Stimulated activated memory B cell treated with anti-CD40 and anti-IgM and Interleukin-4, amounts not matched to agents 10 μg/mL and 1 μg/mL and 100 μg/mL, for 72 hours (primary cell): ENCODE measurements around the gene MYO7A.

Source experiments
- ATAC-seq: fragments of 150-1000 bp; cut with Tn5 transposase; 2 replicates; pipeline ENCODE4 v1.10.0; 2021
- H3K27ac Mint-ChIP-seq: one replicate; pipeline ENCODE4 v1.8.0; 2022; ENCODE audit warnings: mild to moderate bottlenecking, mixed read lengths
- H3K27me3 Mint-ChIP-seq: one replicate; pipeline ENCODE4 v1.8.0; 2022; ENCODE audit warnings: mixed read lengths
- H3K36me3 Mint-ChIP-seq: one replicate; pipeline ENCODE4 v1.8.0; 2022; ENCODE audit warnings: mixed read lengths
- H3K4me1 Mint-ChIP-seq: one replicate; pipeline ENCODE4 v1.8.0; 2022; ENCODE audit warnings: mixed read lengths
- H3K4me3 Mint-ChIP-seq: one replicate; pipeline ENCODE4 v1.8.0; 2022; ENCODE audit warnings: mild to moderate bottlenecking, moderate library complexity, mixed read lengths
- H3K9me3 Mint-ChIP-seq: one replicate; pipeline ENCODE4 v1.8.0; 2022; ENCODE audit warnings: mixed read lengths

The MYO7A gene

GRCh38 chr11:77151804-77152509 lies 23.9 kb downstream of the MYO7A start:
- H3K4me1 Mint-ChIP-seq: peaks cover 32% of the 10 kb centered on the region
- H3K4me3 Mint-ChIP-seq: no peak overlapping the region
- peaks cover 42% of the 10 kb centered on the region for H3K27me3 Mint-ChIP-seq
- peak overlapping the region; percentile 39 for H3K27ac Mint-ChIP-seq
- no peaks in the 10 kb centered on the region for H3K36me3 Mint-ChIP-seq
- no peaks in the 10 kb centered on the region for H3K9me3 Mint-ChIP-seq
- peak; percentile 28 for ATAC-seq

GRCh38 chr11:77152846-77153245 lies 24.8 kb downstream of the MYO7A start:
- ATAC-seq: no peak
- H3K4me1 Mint-ChIP-seq: peaks cover 25% of the 10 kb centered on the region
- peaks cover 33% of the 10 kb centered on the region for H3K27me3 Mint-ChIP-seq
- peak overlapping the region; percentile 39 for H3K27ac Mint-ChIP-seq
- H3K9me3 Mint-ChIP-seq: no peaks in the 10 kb centered on the region
- H3K4me3 Mint-ChIP-seq: peak overlapping the region; percentile 18
- H3K36me3 Mint-ChIP-seq: no peaks in the 10 kb centered on the region

- H3K4me3 Mint-ChIP-seq: no peak overlapping the region
- H3K27me3 Mint-ChIP-seq: peaks cover 32% of the 10 kb centered on the region
- no peaks in the 10 kb centered on the region for H3K36me3 Mint-ChIP-seq
- H3K9me3 Mint-ChIP-seq: no peaks in the 10 kb centered on the region
- peaks cover 20% of the 10 kb centered on the region for H3K4me1 Mint-ChIP-seq
- no peak for ATAC-seq
- peak overlapping the region; percentile 39 for H3K27ac Mint-ChIP-seq
These were observed 25.5 kb downstream of the MYO7A start for GRCh38 chr11:77153276-77154185.

GRCh38 chr11:77154381-77155081 lies 26.5 kb downstream of the MYO7A start:
- H3K9me3 Mint-ChIP-seq: no peaks in the 10 kb centered on the region
- peaks cover 20% of the 10 kb centered on the region for H3K4me1 Mint-ChIP-seq
- peaks cover 41% of the 10 kb centered on the region for H3K27me3 Mint-ChIP-seq
- ATAC-seq: no peak
- no peaks in the 10 kb centered on the region for H3K36me3 Mint-ChIP-seq
- H3K4me3 Mint-ChIP-seq: no peak overlapping the region
- H3K27ac Mint-ChIP-seq: no peak overlapping the region

- Mint-ChIP-seq H3K36me3 (no peaks in the 10 kb centered on the region), H3K4me1 (peaks cover 20% of the 10 kb centered on the region), H3K27me3 (peaks cover 46% of the 10 kb centered on the region), H3K4me3 (no peak overlapping the region), H3K9me3 (no peaks in the 10 kb centered on the region), H3K27ac (no peak overlapping the region)
- ATAC-seq: no peak
These were observed 27.0 kb downstream of the MYO7A start for GRCh38 chr11:77155082-77155475.

GRCh38 chr11:77155556-77156130 lies 27.6 kb downstream of the MYO7A start:
- peaks cover 20% of the 10 kb centered on the region for H3K4me1 Mint-ChIP-seq
- H3K36me3 Mint-ChIP-seq: no peaks in the 10 kb centered on the region
- H3K9me3 Mint-ChIP-seq: no peaks in the 10 kb centered on the region
- no peak for ATAC-seq
- peaks cover 47% of the 10 kb centered on the region for H3K27me3 Mint-ChIP-seq
- H3K27ac Mint-ChIP-seq: no peak overlapping the region
- no peak overlapping the region for H3K4me3 Mint-ChIP-seq

GRCh38 chr11:77156396-77157195 lies 28.6 kb downstream of the MYO7A start:
- ATAC-seq: no peak
- Mint-ChIP-seq H3K27me3 (peaks cover 40% of the 10 kb centered on the region), H3K4me3 (no peak overlapping the region), H3K4me1 (peaks cover 20% of the 10 kb centered on the region), H3K27ac (no peak overlapping the region), H3K9me3 (no peaks in the 10 kb centered on the region), H3K36me3 (no peaks in the 10 kb centered on the region)

- H3K27ac Mint-ChIP-seq: no peak overlapping the region
- no peaks in the 10 kb centered on the region for H3K36me3 Mint-ChIP-seq
- no peak for ATAC-seq
- peaks cover 25% of the 10 kb centered on the region for H3K27me3 Mint-ChIP-seq
- no peak overlapping the region for H3K4me3 Mint-ChIP-seq
- no peaks in the 10 kb centered on the region for H3K9me3 Mint-ChIP-seq
- peaks cover 5% of the 10 kb centered on the region for H3K4me1 Mint-ChIP-seq
These were observed 30.1 kb downstream of the MYO7A start for GRCh38 chr11:77158041-77158695.

GRCh38 chr11:77159219-77159936 lies 31.3 kb downstream of the MYO7A start:
- Mint-ChIP-seq H3K27ac (no peak overlapping the region), H3K36me3 (no peaks in the 10 kb centered on the region), H3K27me3 (peaks cover 17% of the 10 kb centered on the region), H3K4me3 (no peak overlapping the region), H3K4me1 (no peaks in the 10 kb centered on the region), H3K9me3 (no peaks in the 10 kb centered on the region)
- no peak for ATAC-seq

GRCh38 chr11:77159937-77160495 lies 32.0 kb downstream of the MYO7A start:
- Mint-ChIP-seq H3K27ac (no peak overlapping the region), H3K27me3 (peaks cover 17% of the 10 kb centered on the region), H3K9me3 (no peaks in the 10 kb centered on the region), H3K36me3 (no peaks in the 10 kb centered on the region), H3K4me3 (no peak overlapping the region), H3K4me1 (no peaks in the 10 kb centered on the region)
- no peak for ATAC-seq

- no peaks in the 10 kb centered on the region for H3K36me3 Mint-ChIP-seq
- H3K27ac Mint-ChIP-seq: no peak overlapping the region
- H3K4me3 Mint-ChIP-seq: no peak overlapping the region
- peaks cover 17% of the 10 kb centered on the region for H3K27me3 Mint-ChIP-seq
- H3K9me3 Mint-ChIP-seq: no peaks in the 10 kb centered on the region
- ATAC-seq: no peak
- no peaks in the 10 kb centered on the region for H3K4me1 Mint-ChIP-seq
These were observed 35.2 kb downstream of the MYO7A start for GRCh38 chr11:77163271-77163670.

GRCh38 chr11:77165066-77165465 lies 37.0 kb downstream of the MYO7A start:
- no peak for ATAC-seq
- Mint-ChIP-seq H3K4me3 (no peak overlapping the region), H3K4me1 (no peaks in the 10 kb centered on the region), H3K9me3 (no peaks in the 10 kb centered on the region), H3K36me3 (no peaks in the 10 kb centered on the region), H3K27ac (no peak overlapping the region), H3K27me3 (peaks cover under 1% of the 10 kb centered on the region)

GRCh38 chr11:77166021-77166420 lies 38.0 kb downstream of the MYO7A start:
- H3K27me3 Mint-ChIP-seq: no peaks in the 10 kb centered on the region

More at GRCh38 chr11:77166021-77166420, 38.0 kb downstream of the MYO7A start:
- no peak overlapping the region for H3K4me3 Mint-ChIP-seq
- ATAC-seq: no peak
- no peaks in the 10 kb centered on the region for H3K9me3 Mint-ChIP-seq
- H3K36me3 Mint-ChIP-seq: no peaks in the 10 kb centered on the region
- no peaks in the 10 kb centered on the region for H3K4me1 Mint-ChIP-seq
- H3K27ac Mint-ChIP-seq: no peak overlapping the region
